GM18870 (cell line): ENCODE data around the gene IL22RA1.

Experiments
- ATAC-seq: cut with Tn5 transposase; IDR thresholded peaks from one replicate; pipeline ENCODE4 v1.9.1; 2021; ENCODE audit warnings: moderate library complexity; ENCODE audit not compliant: unreplicated experiment

The IL22RA1 gene, protein sequence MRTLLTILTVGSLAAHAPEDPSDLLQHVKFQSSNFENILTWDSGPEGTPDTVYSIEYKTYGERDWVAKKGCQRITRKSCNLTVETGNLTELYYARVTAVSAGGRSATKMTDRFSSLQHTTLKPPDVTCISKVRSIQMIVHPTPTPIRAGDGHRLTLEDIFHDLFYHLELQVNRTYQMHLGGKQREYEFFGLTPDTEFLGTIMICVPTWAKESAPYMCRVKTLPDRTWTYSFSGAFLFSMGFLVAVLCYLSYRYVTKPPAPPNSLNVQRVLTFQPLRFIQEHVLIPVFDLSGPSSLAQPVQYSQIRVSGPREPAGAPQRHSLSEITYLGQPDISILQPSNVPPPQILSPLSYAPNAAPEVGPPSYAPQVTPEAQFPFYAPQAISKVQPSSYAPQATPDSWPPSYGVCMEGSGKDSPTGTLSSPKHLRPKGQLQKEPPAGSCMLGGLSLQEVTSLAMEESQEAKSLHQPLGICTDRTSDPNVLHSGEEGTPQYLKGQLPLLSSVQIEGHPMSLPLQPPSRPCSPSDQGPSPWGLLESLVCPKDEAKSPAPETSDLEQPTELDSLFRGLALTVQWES

DNA sequence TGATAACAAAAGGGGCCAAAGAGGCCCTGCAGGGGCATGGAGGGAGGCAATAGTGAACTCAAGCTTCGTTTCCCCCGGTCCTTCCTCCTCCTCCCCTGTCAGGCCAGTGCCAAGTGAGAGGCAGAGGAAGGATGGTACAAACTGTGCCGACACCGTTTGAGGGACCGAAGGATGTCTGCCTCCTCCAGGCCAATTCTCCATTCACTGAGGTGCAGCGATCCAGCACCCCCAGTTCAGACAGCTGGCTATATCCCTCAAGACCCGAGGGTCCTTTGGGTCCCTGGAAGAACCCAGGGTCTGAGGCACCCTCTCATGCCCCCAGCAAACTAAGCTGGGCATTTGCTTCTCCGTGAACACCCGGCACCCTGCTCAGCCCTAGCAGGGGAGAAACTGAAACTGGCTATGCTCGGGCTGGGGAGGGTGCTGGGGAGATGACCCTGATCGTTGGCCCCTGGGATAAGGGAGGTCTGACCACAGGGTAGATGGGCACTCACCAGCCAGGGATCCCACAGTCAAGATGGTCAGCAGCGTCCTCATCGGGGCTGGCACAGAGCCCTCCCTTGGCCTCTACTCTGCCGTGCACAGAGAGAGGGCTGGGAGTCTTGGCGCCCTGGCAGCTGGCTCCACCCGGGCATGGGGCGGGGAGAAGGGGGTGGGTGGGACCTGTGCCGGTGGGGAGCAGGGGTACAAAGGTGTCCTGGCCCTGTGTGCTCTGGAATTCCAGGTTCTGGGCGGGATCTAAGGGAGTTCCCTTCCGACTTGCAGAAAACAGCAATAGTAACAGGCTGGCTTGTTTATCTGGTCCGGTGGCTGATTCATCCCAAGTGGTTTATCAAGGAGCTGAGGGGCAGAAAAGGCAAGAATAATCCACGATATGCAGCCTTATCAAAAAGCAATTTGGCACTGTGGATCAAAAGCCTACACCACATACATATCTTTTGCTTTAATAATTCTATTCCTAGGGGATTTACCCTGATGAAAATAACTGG is at the start of gene IL22RA1:
Gene IL22RA1 (minus strand): TSS at position 595 of the 989 bp plus-strand sequence. CDS start 58 bp downstream, at position 537.
- no peak for ATAC-seq

DNA sequence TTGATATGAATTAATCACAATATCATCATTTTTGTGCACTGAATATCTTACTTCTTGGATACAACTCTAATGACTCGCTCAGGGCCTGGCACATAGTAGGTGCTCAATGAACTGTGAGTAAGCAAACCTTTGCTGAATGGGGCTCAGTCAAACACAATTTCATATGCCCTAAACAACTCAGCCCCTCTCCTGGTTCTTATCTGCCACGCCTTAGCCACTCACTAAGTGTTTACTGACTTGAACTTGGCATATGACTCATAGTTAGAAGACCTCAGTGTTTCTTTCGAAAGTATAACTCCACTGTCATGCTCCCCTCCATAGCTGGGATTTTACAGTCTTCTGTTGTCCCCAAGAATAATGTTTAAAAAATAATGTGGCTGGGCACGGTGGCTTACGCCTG is 48.9 kb upstream of the IL22RA1 start:
- ATAC-seq = no peak

DNA sequence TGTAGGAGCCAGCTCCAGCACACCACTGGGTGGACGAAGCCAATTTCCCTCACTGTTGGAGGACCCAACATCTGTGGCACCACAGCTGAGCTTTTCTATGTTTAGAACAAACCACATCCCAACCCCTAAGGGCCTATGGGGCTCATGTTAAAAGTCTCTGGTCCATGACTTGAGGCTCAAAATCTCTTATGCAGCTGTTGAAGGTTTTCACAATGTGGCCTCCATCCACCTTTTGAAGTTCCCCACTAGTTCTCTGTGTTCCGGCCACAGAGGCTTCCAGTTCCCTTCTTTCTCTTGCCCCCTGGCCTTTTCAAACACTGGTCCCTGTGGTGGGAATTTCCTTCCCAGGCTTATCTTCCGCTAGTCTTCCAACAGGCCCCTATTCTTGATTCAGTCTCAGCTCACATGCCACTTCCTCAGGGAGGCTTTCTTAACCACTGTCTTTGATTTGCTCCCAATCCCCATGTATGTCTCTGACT is 48.1 kb upstream of the IL22RA1 start:
- ATAC-seq = peak; percentile 47

DNA sequence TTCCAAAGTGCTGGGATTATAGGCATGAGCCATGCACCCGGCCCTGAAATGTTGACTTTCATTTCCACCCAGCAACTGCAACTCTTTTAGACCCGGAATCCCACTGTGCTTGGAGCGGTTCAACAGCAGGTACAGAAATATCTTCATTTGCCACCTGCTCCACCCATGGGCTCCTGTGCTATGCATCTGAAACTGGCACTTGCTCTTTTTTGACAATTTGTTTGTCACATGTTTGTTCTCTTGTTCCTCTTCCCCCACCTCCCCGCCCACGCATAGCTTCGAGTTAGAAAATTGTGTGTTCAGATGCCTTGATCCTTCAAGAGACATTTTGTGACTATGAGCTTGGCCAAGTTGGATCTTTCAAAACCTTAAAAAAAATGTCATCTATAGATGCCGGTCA is 46.6 kb upstream of the IL22RA1 start:
- no peak for ATAC-seq

DNA sequence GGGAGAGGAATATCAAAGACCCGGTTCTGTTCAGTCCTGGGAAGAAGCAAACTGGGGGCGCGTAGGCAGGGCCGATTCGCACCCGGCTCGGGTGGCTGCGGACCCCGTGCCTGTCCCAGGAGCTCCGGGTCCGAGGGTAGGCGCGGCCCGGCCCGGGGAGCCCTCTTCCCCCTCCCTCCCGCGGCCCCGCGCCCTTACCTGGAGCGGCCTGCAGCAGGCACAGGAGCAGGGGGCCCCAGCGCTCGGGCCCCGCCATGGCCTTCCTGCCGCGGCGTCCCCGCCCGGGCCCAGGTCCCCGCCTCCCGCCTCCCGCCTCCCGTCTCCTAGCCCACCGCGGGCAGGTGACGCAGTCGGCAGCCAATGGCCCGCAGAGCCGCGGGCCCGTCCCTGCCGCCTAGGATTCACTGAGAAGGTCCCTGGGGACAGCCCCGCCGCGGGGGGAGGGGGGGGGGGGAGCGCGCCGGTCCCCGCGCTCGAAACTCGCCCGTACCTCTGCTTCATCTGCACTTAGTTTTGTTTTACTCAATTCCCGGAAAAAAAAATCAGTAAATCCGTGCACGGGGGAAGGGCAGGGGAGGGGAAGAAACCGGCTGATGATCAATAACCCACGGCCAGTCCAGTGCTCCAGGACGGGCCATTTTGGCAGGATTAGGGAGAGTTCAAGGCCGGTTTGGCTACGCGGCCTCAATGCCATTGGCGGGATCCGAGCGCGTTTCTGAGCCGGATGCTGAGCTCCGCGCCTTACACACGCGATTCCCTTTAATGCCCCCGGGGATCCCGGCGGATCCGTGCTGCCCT is 44.3 kb upstream of the IL22RA1 start, which contains the start of gene IFNLR1:
Gene IFNLR1 (minus strand): TSS at position 297 of the 798 bp plus-strand sequence. CDS start 41 bp downstream, at position 256.
- ATAC-seq = no peak

DNA sequence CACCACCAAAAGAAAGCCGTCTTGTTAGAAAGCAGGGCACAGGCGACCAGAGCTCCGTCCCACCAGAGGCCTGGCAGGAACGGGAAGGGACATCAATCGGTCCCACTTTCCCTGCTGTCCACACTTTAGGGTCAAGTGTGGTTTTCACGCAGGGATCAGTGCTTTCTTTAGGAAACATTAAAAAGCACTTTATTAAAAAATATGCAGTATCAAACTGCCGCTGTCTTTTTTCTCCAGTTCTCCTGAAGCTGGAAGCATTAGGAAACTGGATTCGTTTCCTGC is 43.7 kb upstream of the IL22RA1 start:
- no peak for ATAC-seq

DNA sequence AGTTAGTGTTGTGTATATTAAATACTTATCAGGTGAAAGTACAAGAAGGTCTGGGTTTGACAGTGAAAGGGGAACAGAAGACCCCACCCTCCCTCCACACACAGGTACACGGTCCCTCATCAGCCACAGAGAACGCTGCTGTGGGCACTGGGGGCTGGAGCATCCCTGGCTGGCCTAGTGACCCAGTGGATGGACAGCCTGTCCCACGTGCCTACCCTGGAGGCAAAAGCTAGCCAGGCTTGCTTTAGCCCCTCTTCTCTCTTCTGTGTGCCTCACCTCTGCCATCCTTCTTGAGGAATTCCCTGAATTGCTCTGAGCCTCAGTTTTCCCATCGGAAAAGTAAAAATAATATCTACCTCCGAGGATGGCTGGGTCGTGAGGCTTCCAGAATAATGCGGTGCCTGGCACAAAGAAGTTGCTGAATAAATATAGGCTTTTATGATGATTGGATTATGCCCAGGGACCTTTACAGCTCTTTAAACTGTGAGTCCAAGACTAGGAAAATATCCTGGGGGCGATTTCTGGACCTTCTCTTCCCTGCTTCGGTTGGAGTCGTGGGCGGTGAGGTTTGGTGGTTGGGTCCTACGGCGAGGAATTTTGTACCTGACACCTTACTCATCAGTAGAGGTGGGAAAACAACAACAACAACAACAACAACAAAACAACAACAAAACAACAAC is 43.2 kb upstream of the IL22RA1 start:
- no peak for ATAC-seq

DNA sequence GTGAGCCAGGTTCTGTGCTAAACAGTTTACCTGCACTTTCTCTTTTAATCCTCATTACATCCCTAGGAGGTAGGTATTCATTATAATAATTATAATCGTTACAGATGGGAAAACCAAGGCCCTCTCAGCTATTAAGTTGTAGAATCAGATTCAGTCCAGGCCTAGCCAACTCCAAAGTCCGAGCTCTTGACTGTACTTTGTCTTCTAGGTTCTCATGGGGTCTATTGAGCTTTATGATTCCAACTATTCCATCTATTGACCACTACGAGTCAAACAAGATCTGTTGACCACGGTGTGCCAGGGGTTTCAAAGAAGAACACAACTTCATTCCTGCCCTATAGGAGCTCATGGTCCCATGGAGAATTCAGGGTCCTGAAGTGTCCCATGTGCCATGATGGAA is 42.1 kb upstream of the IL22RA1 start:
- no peak for ATAC-seq

DNA sequence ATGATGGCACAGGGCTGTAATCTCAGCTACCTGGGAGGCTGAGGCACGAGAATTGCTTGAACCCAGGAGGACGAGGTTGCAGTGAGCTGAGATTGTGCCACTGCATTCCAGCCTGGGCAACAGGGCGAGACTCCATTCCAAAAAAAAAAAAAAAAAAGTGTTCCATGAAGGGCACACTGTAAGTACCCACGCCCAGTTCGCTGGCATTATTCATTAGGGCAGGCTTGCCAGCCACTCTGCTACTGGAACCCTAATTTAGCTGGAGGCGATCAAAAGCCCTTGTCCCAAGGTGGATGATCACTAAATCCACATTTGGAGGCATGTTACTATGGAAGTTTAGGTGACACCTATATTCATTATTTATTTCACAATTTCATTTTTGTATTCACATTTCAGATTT is 39.1 kb upstream of the IL22RA1 start:
- no peak for ATAC-seq

DNA sequence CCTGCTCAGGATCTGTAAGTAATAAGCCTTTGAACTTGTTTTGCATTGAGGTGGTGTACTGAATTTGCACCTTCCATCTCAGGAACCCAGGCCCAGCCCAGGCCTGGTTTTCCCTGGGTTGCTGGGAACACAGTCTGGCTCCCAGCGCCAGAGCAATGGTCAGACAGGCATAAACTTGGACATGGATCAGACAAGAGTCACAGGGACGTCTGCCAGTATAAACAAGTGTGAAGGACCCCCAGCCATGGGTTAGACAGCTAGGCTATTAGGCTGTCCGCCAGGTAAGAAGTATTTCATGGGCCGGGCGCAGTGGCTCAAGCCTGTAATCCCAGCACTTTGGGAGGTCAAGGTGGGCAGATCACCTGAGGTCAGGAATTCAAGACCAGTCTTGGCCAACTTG is 38.7 kb upstream of the IL22RA1 start:
- ATAC-seq = no peak

DNA sequence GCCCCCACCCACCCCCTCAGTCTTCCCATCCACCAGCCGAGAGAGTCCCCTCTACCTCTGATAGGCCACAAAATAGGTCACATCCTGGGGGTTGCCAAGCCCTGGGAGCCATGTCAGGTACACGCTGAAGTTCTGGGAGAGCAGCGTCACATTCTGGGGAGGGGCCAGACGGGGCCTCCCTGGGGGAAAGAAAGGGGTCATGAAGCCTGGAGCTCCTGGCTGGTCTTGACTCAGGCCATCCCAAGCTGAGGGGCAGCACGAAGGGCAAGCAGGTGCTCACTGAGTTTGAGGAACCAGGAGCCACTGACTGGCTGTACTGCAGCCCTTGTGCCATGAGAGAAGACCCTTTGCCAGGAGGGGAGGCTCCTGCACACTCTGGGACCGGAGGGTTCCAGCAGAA is 37.7 kb upstream of the IL22RA1 start:
- ATAC-seq = no peak

DNA sequence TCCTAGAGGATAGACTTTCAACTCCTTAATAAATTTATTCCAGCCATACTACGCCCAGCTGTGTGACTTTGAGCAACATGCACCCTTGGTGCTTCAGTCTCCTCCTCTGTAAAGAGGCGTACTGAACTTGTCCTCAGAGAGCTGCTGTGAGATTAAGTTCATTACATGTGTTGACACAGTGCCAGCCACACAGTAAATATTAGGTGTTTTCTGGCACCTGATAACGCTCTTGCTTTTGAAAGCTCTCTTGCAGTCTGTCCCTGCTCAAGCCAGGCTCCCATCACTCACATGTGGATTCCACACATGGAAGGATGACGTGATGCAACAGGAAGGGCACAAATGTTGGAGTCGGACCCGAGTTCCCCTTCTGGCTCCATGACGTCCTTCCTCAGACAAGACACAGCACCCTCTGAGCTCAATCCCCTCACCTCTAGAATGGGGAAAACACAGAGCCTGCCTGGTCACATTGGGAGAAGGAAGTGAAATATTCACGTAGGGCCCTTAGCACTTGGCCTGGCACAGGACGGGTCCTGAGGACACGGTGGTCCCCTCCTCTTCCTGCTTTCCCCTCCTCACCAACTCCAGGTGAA is 36.4 kb upstream of the IL22RA1 start:
- no peak for ATAC-seq

DNA sequence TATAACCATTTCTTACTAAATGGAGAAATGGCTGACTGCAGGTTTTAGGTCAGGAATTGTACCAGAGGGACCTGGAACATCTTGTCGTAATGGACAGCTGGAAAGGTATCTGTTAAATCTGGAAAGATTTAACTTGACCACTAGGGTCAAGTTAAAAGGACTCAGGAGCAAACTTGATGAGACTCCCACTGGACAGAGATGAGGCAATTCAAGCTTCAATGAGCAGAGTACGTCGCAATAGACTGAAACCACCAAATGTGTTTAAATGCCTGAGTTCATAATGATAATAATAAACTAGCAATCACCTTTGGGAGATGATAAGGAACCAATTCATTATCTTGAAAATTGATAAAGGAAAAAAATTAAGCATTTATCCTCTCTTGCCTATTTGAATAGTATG is 35.5 kb upstream of the IL22RA1 start:
- no peak for ATAC-seq

DNA sequence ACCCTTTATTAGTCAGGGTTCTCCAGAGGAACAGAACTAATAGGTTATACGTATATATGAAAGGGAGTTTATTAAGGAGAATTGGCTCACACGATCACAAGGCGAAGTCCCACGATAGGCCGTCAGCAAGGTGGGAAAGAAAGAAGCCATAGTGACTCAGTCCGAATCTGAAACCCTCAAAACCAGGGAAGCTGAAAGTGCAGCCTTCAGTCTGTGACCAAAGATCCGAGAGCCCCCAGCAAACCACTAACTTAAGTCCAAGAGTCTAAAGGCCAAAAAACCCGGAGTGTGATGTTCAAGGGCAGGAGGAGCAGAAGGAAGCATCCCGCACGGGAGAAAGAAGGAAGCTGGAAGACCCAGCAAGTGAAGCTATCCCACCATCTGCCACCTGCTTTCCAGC is 34.2 kb upstream of the IL22RA1 start:
- ATAC-seq = no peak

DNA sequence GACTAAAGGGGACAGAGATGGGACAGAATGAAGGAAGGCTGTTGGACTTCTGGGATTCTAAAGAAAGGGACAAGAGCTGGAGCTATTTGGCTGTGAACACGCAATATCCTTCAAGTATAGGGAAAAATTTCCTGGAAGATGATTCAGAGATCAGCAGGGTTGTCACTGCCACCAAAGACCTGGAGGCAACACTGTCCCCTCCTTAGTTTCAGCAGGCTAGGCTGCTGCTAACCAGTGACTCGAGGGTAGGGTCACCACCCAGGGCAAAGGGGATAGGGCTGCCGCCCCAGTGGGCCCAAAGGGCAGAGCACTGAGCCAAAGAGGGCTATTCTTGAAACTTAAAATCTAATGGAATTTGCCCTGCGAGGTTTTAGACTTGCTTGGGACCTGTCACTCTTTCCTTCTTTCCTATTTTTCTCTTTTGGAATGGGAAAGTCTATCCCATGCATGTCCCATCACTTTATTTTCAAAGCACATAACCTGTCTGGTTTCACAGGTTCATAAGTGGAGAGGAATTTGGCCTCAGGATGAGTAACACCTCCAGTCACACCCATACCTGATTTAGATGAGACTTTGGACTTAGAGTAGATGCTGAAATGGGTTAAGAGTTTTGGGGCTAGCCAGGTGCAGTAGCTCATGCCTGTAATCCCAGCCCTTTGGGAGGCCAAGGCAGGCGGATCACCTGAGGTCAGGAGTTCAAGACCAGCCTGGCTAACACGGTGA is 32.3 kb upstream of the IL22RA1 start:
- ATAC-seq = no peak

DNA sequence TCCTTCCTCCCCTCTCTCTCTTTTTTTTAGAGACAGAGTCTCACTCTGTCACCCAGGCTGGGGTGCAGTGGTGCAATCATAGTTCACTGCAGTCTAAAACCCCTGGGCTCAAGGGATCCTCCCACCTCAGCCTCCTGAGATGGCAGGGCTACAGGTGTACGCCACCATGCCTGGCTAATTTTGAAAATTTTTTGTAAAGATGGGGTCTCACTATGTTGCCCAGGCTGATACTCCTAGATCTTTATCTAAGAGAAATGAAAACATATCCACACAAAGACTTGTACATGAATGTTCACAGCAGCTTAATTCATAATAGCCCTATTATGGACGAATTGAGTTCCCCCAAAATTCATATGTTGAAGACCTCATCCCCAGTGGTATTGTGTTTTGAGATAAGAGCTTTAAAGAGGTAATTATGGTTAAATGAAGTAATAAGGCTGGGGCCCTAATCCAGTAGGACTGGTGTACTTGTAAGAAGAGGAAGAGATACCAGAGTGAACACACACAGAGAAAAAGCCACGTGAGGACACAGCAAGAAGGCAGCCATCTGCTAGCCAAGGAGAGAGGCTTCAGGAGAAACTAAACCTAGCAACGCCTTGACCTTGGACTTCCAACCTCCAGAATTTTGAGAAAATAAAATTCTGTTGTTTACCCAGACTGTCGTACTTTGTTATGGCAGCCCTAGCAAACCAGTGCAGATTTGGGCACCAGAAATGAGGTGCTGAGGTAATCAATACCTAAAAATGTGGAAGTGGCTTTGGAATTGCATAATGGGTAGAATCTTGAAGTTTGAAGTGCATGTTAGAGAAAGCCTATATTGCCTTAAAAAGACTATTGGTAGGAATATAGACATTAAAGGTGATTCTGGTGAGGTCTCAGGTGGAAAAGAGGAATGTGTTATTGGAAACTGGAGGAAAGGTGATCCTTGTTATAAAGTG is 31.0 kb upstream of the IL22RA1 start:
- ATAC-seq = no peak

DNA sequence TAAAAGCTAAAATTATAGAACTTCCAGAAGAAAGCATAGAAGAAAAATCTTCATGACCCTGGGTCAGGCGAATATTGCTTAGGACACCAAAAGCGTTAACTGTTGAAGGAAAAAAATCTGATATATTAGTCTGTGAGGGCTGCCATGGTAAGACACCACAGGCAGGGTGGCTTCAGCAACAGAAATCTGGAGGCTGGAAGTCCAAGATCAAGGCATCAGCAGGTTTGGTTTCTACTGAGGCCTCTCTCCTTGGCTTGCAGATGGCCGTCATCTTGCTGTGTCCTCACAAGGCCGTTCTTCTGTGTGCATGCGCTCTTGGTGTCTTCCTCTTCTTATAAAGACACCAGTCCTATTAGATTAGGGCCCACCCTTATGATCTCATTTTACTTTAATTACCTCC is 29.7 kb upstream of the IL22RA1 start:
- no peak for ATAC-seq

DNA sequence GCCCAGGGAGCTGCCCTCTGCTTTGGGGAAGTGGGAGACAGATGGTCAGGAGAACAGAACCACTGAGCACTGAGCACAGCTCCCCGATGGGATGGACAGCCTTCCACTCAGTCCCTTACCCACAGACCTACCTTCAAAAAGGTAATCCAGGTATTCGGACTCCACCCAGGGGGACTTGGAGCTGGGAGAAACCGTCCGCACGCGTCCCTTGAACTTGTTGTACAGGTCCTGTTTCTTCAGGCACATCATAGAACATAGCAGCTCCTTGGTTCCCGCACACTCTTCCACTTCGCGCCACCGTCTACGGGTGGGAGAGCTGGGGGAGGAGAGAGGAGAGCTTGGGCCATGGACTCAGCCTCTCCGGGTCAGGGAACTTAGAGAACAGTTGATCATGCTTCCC is 26.3 kb upstream of the IL22RA1 start:
- no peak for ATAC-seq
